ENCODE data around the gene KLF7. TPM values are rescaled to one million over a fixed set of nuclear protein-coding genes. Genes with fewer than 3 reads are reported as not detected.

Gene KLF7
- total RNA-seq, 1 donor from 2014 or later, result 17.4 TPM

GRCh38 chr2:207148020-207148419 is 17.7 kb downstream of the KLF7 start:
- no peak overlapping the region for H3K4me3 Mint-ChIP-seq
- H3K36me3 Mint-ChIP-seq (ENCODE audit: low read depth), result peaks cover 4% of the 10 kb centered on the region
- H3K27me3 Mint-ChIP-seq (ENCODE audit: low read depth), result no peaks in the 10 kb centered on the region
- no peak for TF ChIP-seq CTCF (conservative IDR thresholded peaks at IDR 0.05)
- DNase-seq (ENCODE audit: low read depth, low spot score), result no peak
- no peaks in the 10 kb centered on the region for H3K9me3 Mint-ChIP-seq
- peaks cover 67% of the 10 kb centered on the region for H3K4me1 Mint-ChIP-seq
- H3K27ac Mint-ChIP-seq (ENCODE audit: unreplicated experiment), result no peak overlapping the region

GRCh38 chr2:207144173-207144785 is 21.5 kb downstream of the KLF7 start:
- DNase-seq (ENCODE audit: low read depth, low spot score), result no peak
- H3K4me1 Mint-ChIP-seq, result peaks cover 52% of the 10 kb centered on the region
- no peaks in the 10 kb centered on the region for H3K9me3 Mint-ChIP-seq
- TF ChIP-seq CTCF (conservative IDR thresholded peaks at IDR 0.05), result no peak
- peak overlapping the region; percentile 38 for H3K4me3 Mint-ChIP-seq
- H3K27ac Mint-ChIP-seq (ENCODE audit: unreplicated experiment), result peak overlapping the region; percentile 3
- H3K36me3 Mint-ChIP-seq (ENCODE audit: low read depth), result peaks cover 4% of the 10 kb centered on the region
- H3K27me3 Mint-ChIP-seq (ENCODE audit: low read depth), result no peaks in the 10 kb centered on the region

GRCh38 chr2:207143215-207144172 is 22.3 kb downstream of the KLF7 start:
- H3K4me1 Mint-ChIP-seq, result peaks cover 50% of the 10 kb centered on the region
- peak; percentile 47 for DNase-seq (ENCODE audit: low read depth, low spot score)
- no peaks in the 10 kb centered on the region for H3K27me3 Mint-ChIP-seq (ENCODE audit: low read depth)
- peaks cover under 1% of the 10 kb centered on the region for H3K36me3 Mint-ChIP-seq (ENCODE audit: low read depth)
- H3K4me3 Mint-ChIP-seq, result peak overlapping the region; percentile 38
- TF ChIP-seq CTCF (conservative IDR thresholded peaks at IDR 0.05), result no peak
- H3K27ac Mint-ChIP-seq (ENCODE audit: unreplicated experiment), result peak overlapping the region; percentile 81
- no peaks in the 10 kb centered on the region for H3K9me3 Mint-ChIP-seq

GRCh38 chr2:207142461-207142860 is 23.3 kb downstream of the KLF7 start:
- Mint-ChIP-seq H3K36me3 (ENCODE audit: low read depth) (no peaks in the 10 kb centered on the region), H3K4me1 (peaks cover 59% of the 10 kb centered on the region), H3K27ac (ENCODE audit: unreplicated experiment) (peak overlapping the region; percentile 37), H3K27me3 (ENCODE audit: low read depth) (no peaks in the 10 kb centered on the region), H3K9me3 (no peaks in the 10 kb centered on the region), H3K4me3 (peak overlapping the region; percentile 38)
- DNase-seq (ENCODE audit: low read depth, low spot score), result no peak
- peak; percentile 25 for TF ChIP-seq CTCF (conservative IDR thresholded peaks at IDR 0.05)

GRCh38 chr2:207141386-207141785 is 24.4 kb downstream of the KLF7 start:
- no peak for TF ChIP-seq CTCF (conservative IDR thresholded peaks at IDR 0.05)
- H3K4me3 Mint-ChIP-seq, result no peak overlapping the region

More at GRCh38 chr2:207141386-207141785, 24.4 kb downstream of the KLF7 start:
- peaks cover 67% of the 10 kb centered on the region for H3K4me1 Mint-ChIP-seq
- H3K27ac Mint-ChIP-seq (ENCODE audit: unreplicated experiment), result no peak overlapping the region
- no peaks in the 10 kb centered on the region for H3K27me3 Mint-ChIP-seq (ENCODE audit: low read depth)
- no peaks in the 10 kb centered on the region for H3K9me3 Mint-ChIP-seq
- no peaks in the 10 kb centered on the region for H3K36me3 Mint-ChIP-seq (ENCODE audit: low read depth)
- no peak for DNase-seq (ENCODE audit: low read depth, low spot score)
